Measurements from ENCODE around the gene NUTM1. TPM values are rescaled to one million over a fixed set of nuclear protein-coding genes. Genes with fewer than 3 reads are reported as not detected.
"Not testable (repeated sequence)": the region's sequence is repeated elsewhere in the genome, so short reads cannot be mapped to it uniquely, and the experiment has no call there.

NUTM1 gene
- total RNA-seq, 1 donor from 2014 or later = not detected

GRCh38 chr15:34403899-34404298, 60.8 kb downstream of the NUTM1 start:
- H3K4me1 Mint-ChIP-seq (ENCODE audit: low read depth); H3K27ac Mint-ChIP-seq (ENCODE audit: unreplicated experiment); H3K9me3 Mint-ChIP-seq (ENCODE audit: low read depth); H3K27me3 Mint-ChIP-seq (ENCODE audit: low read depth); DNase-seq (ENCODE audit: low spot score); H3K4me3 Mint-ChIP-seq (ENCODE audit: unreplicated experiment); H3K36me3 Mint-ChIP-seq (ENCODE audit: low read depth): not testable (repeated sequence)

Small RNA genes within 50 kb of the gene (microRNA-seq; reads per million reads assigned to microRNA genes)
- gene MIR1233-1 (ENCODE audit: borderline number of aligned reads) = not detected

Other genes starting within 250 kb of the NUTM1 start
- gene EMC7, start 241.5 kb upstream of the NUTM1 start, total RNA-seq = 88.6 to 106 TPM (median 98.7 TPM) in 3 replicates
- 1.6 to 1.8 TPM (median 1.6 TPM) in 3 replicates for gene PGBD4, start 241.2 kb upstream of the NUTM1 start, total RNA-seq
- 35.8 to 47.4 TPM (median 42.0 TPM) in 3 replicates for gene KATNBL1, start 133.2 kb upstream of the NUTM1 start, total RNA-seq
- 85.8 to 107 TPM (median 90.7 TPM) in 3 replicates for gene EMC4, start 118.3 kb upstream of the NUTM1 start, total RNA-seq
- gene SLC12A6, start 5.5 kb upstream of the NUTM1 start, total RNA-seq = 20.0 to 25.5 TPM (median 20.8 TPM) in 3 replicates
- 152 to 166 TPM (median 158 TPM) in 3 replicates for gene NOP10, start 179 bp upstream of the NUTM1 start, total RNA-seq
- 30.4 to 36.1 TPM (median 32.1 TPM) in 3 replicates for gene LPCAT4, start 23.9 kb downstream of the NUTM1 start, total RNA-seq
- gene GOLGA8A, start 94.5 kb downstream of the NUTM1 start, total RNA-seq = 106 to 116 TPM (median 106 TPM) in 3 replicates
- gene GOLGA8B, start 240.3 kb downstream of the NUTM1 start, total RNA-seq = 42.8 to 55.3 TPM (median 52.6 TPM) in 3 replicates

All from chondrocyte (in vitro differentiated cells).